ENCODE results near the gene MXI1.

MXI1 gene

DNA sequence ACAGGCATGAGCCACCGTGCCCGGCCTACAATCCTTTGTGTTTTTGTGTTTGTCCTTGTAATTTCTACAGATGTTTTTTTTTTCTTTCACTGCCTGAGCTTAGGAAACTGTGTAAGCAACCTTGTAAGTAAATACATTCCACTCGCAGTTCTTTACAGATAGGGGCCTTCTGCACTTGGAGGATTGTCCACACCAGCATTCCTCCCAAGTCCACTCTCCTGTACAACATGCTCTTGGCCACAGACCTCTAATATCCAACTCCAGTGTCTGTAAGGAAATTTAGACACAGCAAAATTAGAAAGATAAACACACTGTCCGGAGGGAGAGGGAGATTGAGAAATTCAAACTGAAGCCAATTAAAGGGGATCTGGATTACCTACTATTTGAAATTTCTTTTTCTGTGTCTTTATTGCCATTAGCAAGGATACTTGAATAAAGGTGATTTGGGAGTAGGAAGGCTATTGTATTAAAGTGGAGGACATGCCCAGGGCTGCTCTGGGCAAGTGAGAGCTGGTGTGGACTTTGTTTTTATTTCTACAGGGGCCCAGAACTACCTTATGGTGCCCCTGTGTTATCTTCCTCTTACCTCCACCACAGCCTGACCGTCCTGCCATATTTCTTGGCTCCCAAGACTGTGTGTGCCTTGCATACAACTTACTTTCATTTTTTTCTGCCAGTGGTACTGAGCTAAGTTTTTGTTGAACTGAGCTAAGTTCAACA, 9.7 kb downstream of the MXI1 start:
- no peak for DNase-seq

DNA sequence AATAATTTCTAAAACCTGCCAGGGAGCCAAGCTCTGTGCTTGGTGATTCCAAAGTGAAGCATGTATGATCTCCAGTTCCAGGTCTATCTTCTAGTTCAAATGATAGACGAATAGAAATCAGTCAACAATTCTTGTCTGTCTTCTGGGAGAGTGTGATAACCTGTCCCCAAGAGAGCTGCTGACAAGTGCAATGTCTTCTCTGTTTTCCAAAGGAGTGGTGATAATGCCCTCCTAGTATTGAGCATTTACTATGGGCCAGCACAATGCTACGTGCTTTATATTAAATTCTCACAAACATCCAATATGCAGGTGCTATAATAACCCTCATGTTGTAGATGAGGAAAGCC, 10.2 kb downstream of the MXI1 start:
- DNase-seq: no peak

DNA sequence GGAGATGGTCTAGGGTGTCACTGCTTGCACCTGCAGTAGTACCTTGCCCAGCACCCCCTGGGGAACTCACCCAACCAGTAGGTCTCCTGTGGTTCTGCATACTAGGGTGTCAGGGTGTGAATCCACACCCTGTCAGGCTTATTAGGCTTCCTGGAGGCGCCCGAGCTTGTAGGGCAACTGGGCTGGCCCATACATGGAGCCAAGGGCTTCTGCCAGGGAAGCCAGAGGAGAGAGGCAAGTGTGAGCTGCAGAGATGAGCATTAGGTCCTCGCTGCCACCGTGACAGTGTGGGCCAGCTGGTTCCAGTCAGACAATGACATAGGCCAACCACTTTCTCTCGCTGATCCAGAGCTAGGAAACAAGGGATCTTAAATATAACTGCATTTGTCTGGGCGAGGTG, 11.2 kb downstream of the MXI1 start:
- no peak for DNase-seq

DNA sequence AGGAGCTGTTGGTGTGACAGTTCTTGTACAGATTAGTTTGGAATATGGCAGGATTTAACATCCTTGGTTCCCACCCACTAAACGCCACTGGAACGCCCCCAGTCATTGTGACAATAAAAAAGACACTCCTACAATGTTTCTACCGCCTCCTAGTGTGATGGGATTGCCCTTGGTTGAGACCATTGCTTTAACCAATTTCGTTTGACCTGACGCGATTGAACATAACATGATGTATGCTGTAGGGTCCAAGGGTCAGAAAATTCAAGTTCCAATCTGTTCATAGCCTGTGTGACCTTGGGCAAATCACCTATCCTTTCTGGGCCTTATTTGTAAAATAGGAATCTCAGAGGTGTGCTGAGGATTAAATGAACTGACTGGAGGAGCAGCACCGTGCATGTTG, 12.5 kb downstream of the MXI1 start:
- DNase-seq: no peak

DNA sequence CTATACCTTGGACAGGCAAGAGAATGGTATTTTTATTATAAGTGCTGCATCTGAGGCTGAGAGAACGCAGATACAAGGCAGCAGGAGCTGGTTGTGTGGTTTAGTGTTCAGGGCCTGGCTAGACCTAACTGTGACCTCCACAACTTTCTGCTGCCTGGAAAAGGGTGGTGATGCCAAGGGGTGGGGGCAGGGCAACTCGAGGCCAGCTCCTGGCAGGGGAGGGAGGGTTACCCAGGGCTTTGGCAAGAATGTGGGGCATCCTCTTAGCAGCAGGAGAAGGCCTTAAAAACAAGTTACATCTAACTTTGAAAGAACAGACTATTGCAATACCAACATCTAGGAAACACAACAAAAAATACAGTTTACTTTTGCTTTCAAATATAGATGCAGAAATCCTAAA, 13.0 kb downstream of the MXI1 start:
- DNase-seq: no peak

DNA sequence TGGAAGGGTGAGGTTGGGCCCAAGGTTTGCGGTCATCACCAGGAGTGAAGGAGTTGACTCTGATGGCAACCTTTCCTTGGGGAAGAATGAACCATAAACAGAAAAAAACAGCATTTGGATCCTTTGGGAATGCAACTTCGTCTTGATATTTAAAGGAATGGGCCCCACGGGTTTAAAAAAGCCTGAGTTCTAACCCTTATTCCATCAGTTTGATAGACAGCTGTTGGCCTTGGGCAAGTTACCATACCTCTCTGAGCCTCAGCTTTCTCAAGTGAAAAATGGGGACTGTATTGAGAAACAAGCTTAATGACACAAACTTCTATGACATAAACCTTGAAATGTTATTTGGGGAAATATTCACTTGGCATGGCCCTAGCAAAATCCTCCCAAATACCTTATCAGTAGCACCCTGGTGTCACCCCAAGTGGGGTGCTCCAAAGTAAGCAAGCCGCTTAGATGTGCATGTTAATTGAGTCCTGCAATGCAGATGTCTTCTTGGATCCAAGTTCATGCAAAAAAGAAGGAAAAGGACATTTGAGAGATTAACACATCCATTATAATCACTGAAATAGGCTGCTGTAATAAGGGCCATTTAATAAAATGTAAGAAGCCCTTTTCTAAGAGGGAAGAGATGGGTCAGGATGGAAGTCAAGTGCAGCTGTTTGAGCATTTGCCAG, 13.8 kb downstream of the MXI1 start:
- no peak for DNase-seq

DNA sequence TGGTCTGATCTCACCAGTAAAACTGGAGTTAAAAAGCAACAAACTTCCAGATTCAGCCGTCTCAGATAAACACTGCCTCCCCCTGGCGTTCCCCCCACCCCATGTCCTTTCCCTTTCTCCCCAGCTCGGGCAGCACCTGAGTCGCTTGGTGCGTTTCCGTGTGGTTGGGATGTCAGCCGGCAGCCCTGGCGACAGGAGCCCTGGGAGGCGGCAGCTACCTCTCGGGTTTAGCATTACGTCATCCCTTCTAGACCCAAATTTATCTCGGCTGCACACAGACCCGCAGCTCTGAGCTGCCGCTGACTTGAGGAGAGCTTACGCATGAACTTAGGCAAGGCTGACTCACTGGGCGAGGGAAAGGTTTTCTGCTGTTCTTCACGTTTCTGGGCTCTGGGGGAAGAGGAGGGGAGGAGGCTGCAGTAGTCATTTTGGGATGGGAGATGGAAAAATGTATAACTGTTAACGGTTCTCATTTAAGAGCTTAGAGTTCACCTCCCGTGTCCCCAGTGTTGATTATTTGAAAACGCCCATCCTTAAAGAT, 14.4 kb downstream of the MXI1 start:
- DNase-seq: peak; percentile 82

DNA sequence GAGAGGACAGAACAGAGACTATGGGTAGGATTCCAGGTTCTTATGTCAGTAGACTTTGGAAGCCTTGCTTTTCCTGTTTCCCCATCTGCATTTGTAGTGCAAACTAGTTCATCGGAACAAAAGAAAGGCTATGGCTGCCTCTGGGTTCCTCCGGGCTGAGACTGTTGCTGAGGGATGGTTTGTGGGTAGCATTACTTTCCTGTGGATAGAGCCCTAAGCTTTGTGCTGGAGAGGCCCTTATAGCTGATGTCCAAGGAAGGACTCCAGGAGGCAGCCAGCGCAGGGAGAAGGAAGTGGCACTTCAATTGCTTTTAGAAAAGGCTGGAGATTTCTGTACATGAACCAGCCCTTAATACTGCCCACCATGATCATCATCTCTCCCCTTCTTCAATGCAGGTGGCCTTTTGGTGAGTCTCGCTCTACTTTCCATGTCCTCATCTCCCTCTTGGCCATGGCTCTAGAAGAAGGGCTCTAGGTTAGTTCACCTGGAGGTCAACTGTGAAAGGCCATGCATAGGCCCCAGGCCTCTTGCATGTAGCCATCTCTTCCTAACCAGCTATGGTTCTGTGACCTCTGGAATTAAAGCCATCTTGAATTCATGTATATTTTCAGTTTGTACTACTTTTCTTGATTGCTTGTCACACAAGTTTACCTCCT, 15.4 kb downstream of the MXI1 start:
- DNase-seq: no peak

DNA sequence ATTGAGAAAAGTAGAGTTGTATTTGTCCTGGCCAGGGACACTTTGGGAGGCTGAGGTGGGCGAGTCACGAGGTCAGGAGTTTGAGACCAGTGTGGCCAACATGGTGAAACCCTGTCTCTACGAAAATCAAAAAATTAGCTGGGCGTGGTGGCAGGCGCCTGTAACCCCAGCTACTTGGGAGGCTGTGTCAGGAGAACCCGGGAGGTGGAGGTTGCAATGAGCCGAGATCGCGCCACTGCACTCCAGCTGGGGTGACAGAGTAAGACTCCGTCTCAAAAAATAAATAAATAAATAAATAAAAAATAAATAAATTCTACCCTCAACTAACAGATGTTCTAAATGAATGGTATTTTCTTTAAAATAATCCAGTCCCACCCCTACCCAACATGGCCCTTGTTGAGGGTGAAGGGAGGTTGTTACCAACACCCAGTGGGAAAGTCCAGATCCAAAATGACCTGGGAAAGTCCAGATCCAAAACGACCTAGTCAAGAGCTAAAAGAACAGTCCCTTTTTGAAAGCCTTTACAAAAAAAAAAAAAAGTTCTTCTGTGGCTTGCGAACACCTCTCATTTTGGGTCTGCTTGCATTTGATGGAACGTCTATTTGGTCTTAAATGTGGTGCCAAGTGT, 16.0 kb downstream of the MXI1 start:
- DNase-seq: no peak

DNA sequence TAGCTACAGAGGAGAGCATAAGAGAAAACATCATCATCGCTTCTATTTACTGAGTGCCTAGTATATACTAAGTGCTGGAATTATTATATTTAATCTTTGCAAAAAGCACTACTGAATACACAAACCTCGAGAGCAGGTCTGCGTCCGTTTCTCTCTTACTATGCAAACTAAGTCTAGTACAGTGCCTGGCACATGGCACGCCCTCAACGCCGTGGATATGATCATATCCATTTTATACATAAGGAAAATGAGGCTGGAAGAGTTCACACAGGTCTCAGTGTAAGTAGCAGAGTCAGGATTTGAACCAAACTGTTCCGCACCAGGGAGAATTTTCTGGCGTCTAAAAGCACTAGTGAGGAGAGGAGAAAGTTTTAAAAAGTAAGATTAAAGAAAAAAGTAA, 17.6 kb downstream of the MXI1 start:
- no peak for DNase-seq

DNA sequence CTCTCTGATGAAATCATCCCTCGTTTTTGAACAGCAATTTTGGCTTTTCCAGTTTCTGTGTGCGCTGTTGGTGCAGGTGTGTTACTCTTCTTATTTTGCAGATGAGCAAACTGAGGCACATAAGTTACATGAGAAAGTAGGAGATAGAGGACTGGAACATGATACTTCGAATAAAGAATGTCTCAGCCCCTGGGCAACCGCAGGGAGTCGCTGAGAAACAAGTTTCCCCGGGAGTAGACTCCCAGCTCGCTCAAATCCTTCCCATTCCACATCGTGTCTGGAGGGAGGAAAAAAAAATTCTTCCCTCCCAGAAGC, 18.0 kb downstream of the MXI1 start:
- no peak for DNase-seq

DNA sequence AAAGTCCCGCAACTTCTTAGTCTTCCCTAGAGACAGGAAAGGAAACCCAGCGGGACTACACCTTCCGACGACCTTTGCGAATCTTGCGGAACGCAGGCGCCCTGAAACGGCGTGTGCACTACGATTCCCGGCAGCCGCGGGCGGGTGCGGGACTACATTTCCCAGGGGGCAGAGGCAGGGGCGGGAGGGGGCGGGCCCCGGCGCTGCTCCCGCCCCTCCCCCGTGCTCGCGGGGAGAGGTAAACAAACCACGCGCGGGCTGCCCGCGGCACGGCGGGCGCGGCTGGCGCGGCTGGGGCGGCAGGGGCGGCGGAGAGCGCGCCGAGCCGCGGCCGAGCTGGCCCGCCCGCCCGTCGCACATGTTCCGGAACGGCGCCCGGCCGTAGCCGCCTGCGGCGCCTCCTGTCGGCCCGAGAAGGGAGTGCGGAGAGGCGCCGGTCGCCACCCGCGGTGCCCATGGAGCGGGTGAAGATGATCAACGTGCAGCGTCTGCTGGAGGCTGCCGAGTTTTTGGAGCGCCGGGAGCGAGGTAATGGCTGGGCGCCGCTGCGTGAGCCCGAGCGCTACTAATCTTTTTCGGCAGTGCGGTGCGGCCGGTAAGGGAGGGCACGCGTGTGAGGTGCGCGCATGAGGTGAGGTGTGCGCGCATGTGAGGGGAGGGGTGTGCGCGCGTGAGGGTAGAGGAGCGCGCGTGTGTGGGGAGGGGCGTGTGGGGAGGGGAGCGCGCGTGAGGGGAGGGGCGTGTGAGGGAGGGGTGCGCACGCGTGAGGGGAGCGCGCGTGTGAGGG, 18.5 kb downstream of the MXI1 start:
- DNase-seq: peak; percentile 89

DNA sequence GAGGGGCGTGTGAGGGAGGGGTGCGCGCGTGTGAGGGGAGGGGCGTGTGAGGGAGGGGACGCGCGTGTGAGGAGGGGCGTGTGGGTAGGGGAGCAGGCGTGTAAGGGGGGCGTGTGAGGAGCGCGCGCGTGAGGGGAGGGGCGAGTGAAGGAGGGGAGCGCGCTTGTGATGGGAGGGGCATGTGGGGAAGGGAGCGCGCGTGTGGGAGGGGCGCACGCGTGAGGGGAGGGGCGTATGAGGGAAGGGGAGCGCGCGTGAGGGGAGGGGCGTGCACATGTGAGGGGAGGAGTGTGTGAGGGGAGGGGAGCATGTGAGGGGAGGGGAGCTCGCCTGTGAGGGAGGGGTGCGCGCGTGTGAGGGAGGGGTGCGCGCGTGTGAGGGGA, 19.1 kb downstream of the MXI1 start:
- peak; percentile 84 for DNase-seq

DNA sequence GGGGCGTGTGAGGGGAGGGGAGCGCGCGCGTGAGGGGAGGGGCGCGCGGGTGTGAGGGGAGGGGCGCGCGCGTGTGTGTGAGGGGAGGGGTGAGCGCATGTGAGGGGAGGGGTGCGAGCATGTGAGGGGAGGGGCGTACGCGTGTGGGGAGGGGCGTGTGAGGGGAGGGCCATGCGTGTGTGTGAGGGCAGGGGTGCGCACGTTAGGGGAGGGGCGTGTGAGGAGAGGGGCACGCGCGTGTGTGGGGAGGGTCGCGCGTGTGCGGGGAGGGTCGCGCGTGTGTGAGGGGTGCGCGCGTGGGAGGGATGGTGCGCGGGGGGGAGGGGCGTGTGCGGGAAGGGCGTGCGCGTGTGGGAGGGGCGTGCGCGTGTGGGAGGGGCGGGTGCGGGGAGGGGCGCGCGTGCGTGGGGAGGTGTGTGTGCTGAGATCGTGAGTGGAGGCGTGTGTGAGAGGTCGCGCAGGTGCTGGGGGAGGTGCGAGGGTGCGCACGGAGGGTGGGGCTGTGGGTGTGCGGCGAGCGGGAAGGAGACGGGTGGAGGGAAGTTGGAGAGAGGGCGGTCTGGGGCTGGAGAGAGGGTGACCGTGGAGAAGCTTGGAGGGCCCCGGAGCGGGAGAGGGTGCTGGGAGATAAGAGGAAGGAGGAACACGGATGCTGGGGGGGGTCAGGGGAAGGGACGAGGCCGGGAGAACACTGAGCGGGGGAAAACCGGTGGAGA, 19.7 kb downstream of the MXI1 start:
- DNase-seq: peak; percentile 81

DNA sequence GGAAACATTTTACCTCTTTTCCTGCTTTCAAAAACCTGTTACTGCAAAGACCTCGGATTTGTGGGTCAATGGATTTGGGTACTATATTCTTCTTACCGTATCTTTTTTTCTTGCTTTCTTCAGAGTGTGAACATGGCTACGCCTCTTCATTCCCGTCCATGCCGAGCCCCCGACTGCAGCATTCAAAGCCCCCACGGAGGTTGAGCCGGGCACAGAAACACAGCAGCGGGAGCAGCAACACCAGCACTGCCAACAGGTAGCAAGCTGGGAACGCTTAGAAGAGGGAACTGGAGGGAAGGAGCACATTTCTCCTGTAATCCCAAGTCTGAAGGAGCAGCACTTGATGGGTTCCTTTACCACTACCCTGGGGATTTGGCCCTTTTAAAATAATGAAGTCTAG, 20.7 kb downstream of the MXI1 start:
- DNase-seq: no peak

DNA sequence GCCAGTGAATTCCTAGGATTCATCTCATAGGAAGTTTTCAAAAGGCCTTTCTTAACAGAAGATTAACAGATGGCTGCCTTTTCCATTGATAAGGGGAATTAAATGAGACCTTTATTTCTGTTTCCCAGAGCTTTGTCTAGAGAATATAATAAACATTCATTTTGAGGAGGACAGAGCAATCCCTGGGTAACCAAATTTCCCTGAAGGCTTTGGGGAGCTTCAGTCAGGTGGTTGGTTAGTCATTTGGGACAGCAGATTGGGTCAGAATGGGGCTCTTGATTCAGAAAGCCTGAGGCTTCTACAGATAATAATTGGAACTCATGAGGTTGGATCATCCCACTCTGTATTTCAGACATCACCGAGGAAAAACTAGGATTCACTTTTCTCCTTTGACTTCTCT, 21.8 kb downstream of the MXI1 start:
- no peak for DNase-seq

DNA sequence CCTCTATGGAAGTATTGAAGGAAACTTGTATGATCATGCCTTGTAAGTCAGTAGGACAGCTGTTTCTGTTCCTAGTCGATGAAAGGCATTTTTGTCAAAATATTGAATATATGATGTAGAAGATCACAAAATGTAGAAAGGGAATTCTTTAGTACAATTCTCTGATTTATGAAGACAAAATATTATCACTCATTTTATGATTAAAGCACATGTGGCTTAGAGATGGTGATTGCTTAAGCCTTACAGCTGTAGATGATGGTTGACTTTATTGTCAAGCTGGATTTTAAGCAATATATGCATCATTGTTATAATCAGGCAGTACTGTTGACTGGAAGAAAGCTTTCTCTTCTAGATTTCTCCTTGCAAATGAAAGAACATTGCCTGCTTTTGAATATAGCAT, 26.4 kb downstream of the MXI1 start:
- DNase-seq: no peak

DNA sequence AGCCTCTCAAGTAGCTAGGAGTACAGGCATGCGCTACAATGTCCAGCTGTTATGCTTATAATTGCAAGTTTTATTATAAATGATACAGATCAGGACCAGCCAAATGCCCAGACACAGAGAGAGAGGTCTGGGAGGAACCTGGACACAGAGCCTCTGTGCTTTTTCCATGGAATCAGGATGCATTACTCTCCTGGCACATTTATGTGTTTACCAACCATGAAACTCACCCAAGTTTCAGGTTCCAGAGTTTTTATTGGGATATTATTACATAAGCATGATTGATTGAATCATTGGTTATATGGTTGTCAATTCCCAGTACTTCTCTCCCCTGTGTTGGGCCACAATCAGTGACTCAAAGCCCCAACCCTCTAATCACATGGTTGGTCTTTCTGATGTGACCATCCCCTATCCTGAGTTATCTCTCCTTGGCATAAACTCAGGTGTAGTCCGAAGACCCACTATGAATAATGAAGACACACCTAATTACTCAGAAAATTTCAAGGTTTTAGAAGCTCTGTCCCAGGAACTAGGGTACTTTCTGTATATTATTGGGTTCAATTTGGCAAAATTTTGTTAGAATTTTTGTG, 30.6 kb downstream of the MXI1 start:
- DNase-seq: no peak

DNA sequence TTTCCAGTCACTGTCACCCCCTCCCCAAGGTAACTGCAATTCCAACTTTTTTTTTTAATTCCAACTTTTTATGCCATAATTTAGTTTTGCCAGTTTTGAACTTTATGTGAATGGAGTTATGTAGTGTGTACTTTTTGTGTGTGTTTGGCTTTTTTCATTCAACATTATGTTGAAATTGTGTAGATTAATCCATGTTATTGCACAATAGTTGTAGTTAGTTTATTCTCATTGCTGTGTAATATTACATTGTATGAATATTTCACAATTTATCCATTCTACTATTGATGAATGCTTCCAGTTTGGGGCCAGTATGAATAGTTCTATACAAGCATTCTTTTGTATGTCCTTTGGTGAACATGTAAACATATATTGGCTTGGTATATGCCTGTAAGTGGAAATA, 32.5 kb downstream of the MXI1 start:
- no peak for DNase-seq

DNA sequence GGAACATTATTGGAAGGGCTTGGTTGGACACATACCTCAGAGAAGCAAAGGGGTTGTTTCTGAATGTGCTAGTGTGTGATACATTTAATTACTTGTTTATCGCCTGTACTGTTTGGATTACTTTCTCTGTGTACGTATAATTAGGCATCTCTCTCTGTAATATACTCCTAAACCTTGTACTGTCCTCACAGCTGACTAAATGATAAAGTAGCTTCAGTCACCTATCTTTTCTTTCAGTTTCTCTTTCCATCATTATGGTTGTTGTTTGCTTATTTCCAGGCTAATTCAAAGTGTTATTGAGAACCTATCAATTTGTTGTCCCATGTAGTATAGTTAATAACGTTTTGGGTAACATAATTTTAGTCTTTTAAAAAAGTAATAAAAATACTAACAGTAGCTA, 34.0 kb downstream of the MXI1 start:
- no peak for DNase-seq

DNA sequence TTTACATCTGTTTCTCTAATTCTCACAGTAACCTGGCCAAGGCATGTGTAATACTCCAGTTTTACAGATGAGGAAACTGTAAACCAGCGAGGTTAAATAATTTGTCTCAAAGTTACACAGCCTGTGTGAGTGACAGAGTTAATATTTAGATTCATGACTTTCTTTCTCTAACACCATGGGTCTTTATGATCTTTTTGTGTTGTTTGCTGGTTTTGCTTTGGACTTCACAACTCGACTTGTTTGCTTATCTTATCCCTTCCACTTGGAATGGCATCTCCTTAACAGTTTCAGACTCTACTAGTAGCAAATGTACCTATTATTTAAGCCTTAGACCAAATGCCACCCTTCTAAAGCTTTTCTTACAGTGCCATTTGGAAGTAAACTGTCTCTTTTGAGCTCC, 34.4 kb downstream of the MXI1 start:
- no peak for DNase-seq

DNA sequence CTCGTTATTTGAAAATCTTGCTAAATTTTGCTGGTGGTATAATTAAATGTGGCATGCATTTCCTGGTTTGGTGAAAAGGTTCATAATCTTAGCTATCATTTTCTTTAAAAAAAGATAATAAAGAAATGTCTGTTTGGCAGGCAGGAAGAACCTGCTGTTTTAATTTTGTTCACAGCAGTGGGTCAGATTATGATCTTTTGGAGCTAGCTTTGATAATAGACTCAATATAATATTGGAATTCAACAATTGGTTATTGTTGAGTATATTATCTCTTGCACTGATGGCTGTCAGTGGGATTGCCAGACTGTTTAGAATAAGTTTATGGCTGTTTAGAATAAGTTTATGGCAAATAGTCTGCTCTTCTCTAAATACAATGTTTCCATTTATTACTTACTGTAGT, 35.1 kb downstream of the MXI1 start:
- no peak for DNase-seq
